Liver (tissue), 9 donors: ENCODE measurements around the gene KIR3DL3. TPM values are rescaled to one million over a fixed set of nuclear protein-coding genes. Genes with fewer than 3 reads are reported as not detected.
"Not testable (repeated sequence)": the region's sequence is repeated elsewhere in the genome, so short reads cannot be mapped to it uniquely, and the experiment has no call there.

Experiments used
- DNase-seq: peaks from one replicate; pipeline ENCODE4 v3.0.0-alpha.2; 2017; ENCODE audit warnings: low spot score
- H3K27ac ChIP-seq, 2 donors: one replicate each; pipeline ENCODE4 v1.7.0; 2013; ENCODE audit warnings: inconsistent platforms in 2 of 2, low read length in 2 of 2, control low read depth in 1 of 2, low read depth in 1 of 2, mild to moderate bottlenecking in 1 of 2
- H3K27me3 ChIP-seq, 4 donors: one replicate each; pipeline versions ENCODE4 v1.6.1 to v1.7.0; 2013; ENCODE audit warnings: low read length in 3 of 4, inconsistent platforms in 1 of 4, mild to moderate bottlenecking in 1 of 4, moderate library complexity in 1 of 4; ENCODE audit not compliant: control insufficient read depth in 4 of 4, insufficient read depth in 4 of 4
- H3K36me3 ChIP-seq, 4 donors: one replicate each; pipeline versions ENCODE4 v1.6.1 to v1.7.0; 2013; ENCODE audit warnings: low read length in 3 of 4, mild to moderate bottlenecking in 3 of 4, low read depth in 1 of 4, moderate library complexity in 1 of 4; ENCODE audit not compliant: control insufficient read depth in 4 of 4, insufficient read depth in 3 of 4
- H3K4me1 ChIP-seq, 4 donors: one replicate each; pipeline versions ENCODE4 v1.6.1 to v1.7.0; 2013; ENCODE audit warnings: low read length in 3 of 4, mild to moderate bottlenecking in 3 of 4, moderate library complexity in 1 of 4; ENCODE audit not compliant: control insufficient read depth in 4 of 4, insufficient read depth in 4 of 4
- H3K4me3 ChIP-seq, 3 donors: one replicate each; pipeline versions ENCODE4 v1.6.1 to v1.7.0; 2013; ENCODE audit warnings: low read length in 3 of 3, control low read depth in 1 of 3, low read depth in 1 of 3, mild to moderate bottlenecking in 1 of 3
- H3K9ac ChIP-seq, 2 donors: one replicate each; pipeline ENCODE4 v1.7.0; 2013; ENCODE audit warnings: low read length in 2 of 2, mild to moderate bottlenecking in 2 of 2, moderate library complexity in 2 of 2, control low read depth in 1 of 2, low read depth in 1 of 2
- H3K9me3 ChIP-seq, 4 donors: one replicate each; pipeline versions ENCODE4 v1.6.1 to v1.7.0; 2013; ENCODE audit warnings: low read length in 3 of 4; ENCODE audit not compliant: control insufficient read depth in 4 of 4
- ATF3 ChIP-seq: IDR thresholded peaks from 2 replicates; pipeline ENCODE4 v1.6.1; 2016; ENCODE audit warnings: antibody characterized with exemption
- CTCF ChIP-seq: fragments of 150-350 bp; IDR thresholded peaks from 2 replicates; pipeline ENCODE4 v1.5.1; 2017; ENCODE audit warnings: improper control_type of control experiment, low read depth, low read length; ENCODE audit not compliant: missing input control
- EGR1 ChIP-seq, 2 donors: IDR thresholded peaks; 2 replicates each; pipeline ENCODE4 v1.6.1; 2016 to 2018; ENCODE audit warnings: antibody characterized with exemption in 2 of 2, low read depth in 2 of 2
- FOXA1 ChIP-seq: IDR thresholded peaks from 2 replicates; pipeline ENCODE4 v1.6.1; 2016; ENCODE audit warnings: antibody characterized with exemption
- FOXA2 ChIP-seq: IDR thresholded peaks from 2 replicates; pipeline ENCODE4 v1.6.1; 2016; ENCODE audit warnings: antibody characterized with exemption
- GABPA ChIP-seq, 2 donors: IDR thresholded peaks in 1 of 2; conservative IDR thresholded peaks in 1 of 2; 2 replicates each; pipeline ENCODE4 v1.6.1; 2016; ENCODE audit warnings: antibody characterized with exemption in 2 of 2, mild to moderate bottlenecking in 1 of 2, moderate library complexity in 1 of 2
- HNF4A ChIP-seq, 2 donors: conservative IDR thresholded peaks; 2 replicates each; pipeline ENCODE4 v1.6.1; 2016; ENCODE audit warnings: antibody characterized with exemption in 2 of 2, mild to moderate bottlenecking in 2 of 2
- HNF4G ChIP-seq: IDR thresholded peaks from 2 replicates; pipeline ENCODE4 v1.6.1; 2016; ENCODE audit warnings: antibody characterized with exemption
- JUND ChIP-seq, 2 donors: IDR thresholded peaks; 2 replicates each; pipeline ENCODE4 v1.6.1; 2016; ENCODE audit warnings: antibody characterized with exemption in 2 of 2
- MAX ChIP-seq: IDR thresholded peaks from 2 replicates; pipeline ENCODE4 v1.6.1; 2016; ENCODE audit warnings: antibody characterized with exemption
- NR2F2 ChIP-seq: IDR thresholded peaks from 2 replicates; pipeline ENCODE4 v1.6.1; 2016; ENCODE audit warnings: antibody characterized with exemption
- RAD21 ChIP-seq, 2 donors: IDR thresholded peaks; 2 replicates each; pipeline ENCODE4 v1.6.1; 2016; ENCODE audit warnings: antibody characterized with exemption in 2 of 2, mild to moderate bottlenecking in 2 of 2
- REST ChIP-seq: IDR thresholded peaks from 2 replicates; pipeline ENCODE4 v1.6.1; 2016; ENCODE audit warnings: antibody characterized with exemption, mild to moderate bottlenecking
- RXRA ChIP-seq, 2 donors: IDR thresholded peaks; 2 replicates each; pipeline ENCODE4 v1.6.1; 2017 to 2018; ENCODE audit warnings: antibody characterized with exemption in 2 of 2, mild to moderate bottlenecking in 1 of 2
- SP1 ChIP-seq: IDR thresholded peaks from 2 replicates; pipeline ENCODE4 v1.6.1; 2018; ENCODE audit warnings: antibody characterized with exemption, mild to moderate bottlenecking
- TAF1 ChIP-seq: conservative IDR thresholded peaks from 2 replicates; pipeline ENCODE4 v1.6.1; 2016; ENCODE audit warnings: antibody characterized with exemption, mild to moderate bottlenecking
- YY1 ChIP-seq: IDR thresholded peaks from 2 replicates; pipeline ENCODE4 v1.6.1; 2016; ENCODE audit warnings: antibody characterized with exemption, mild to moderate bottlenecking
- ZBTB33 ChIP-seq: IDR thresholded peaks from 2 replicates; pipeline ENCODE4 v1.6.1; 2016; ENCODE audit warnings: antibody characterized with exemption
- WGBS: extraction: QIAGEN DNeasy Blood & Tissue Kit; methylation state at CpG from one replicate; pipeline ENCODE4 v1.1.7; 2013; 5-methylcytosine and 5-hydroxymethylcytosine counted together
- polyA plus RNA-seq, 2 donors: library from polyadenylated mRNA; stranded (reverse) in 1 of 2; unstranded in 1 of 2; fragments of 200-250 nt in 1 of 2; fragments of >200 nt in 1 of 2; fragmentation: Nextera tagmentation in 1 of 2; extraction: Ambion mirVana in 1 of 2; gene quantifications; one replicate each; pipeline versions ENCODE4 v1.2.1 to v1.2.3, GENCODE V29; 2013 to 2015
- total RNA-seq, 2 donors: library from RNA; depleted of rRNA; stranded (reverse); fragments of >200 nt; gene quantifications; one replicate each; pipeline ENCODE4 v1.2.3, GENCODE V29; 2014
- donor health status: healthy.
- donor health status: healthy.
- donor health status: healthy.
- donor health status: healthy.
- donor health status: healthy.

KIR3DL3 gene
- total and polyA plus RNA-seq, 4 donors, result 0.05 TPM; not detected in 3

- no peak for TF ChIP-seq RXRA (IDR thresholded peaks at IDR 0.05)
- no peak for TF ChIP-seq RAD21 (IDR thresholded peaks at IDR 0.05)
- TF ChIP-seq HNF4G, result no peak
- TF ChIP-seq CTCF, result no peak
- TF ChIP-seq EGR1 (IDR thresholded peaks at IDR 0.05; ENCODE audit: low read depth in 2 of 2), result no peak
- TF ChIP-seq MAX, result no peak
- TF ChIP-seq ATF3, result no peak
- no peak for TF ChIP-seq REST
- no peak for TF ChIP-seq HNF4A (conservative IDR thresholded peaks at IDR 0.05)
- no peak for TF ChIP-seq FOXA1
- TF ChIP-seq NR2F2, result no peak
- no peak for TF ChIP-seq SP1
- TF ChIP-seq FOXA2, result no peak
- TF ChIP-seq TAF1, result no peak
- TF ChIP-seq ZBTB33, result no peak
- no peak for TF ChIP-seq JUND (IDR thresholded peaks at IDR 0.05)
- no peak for TF ChIP-seq YY1
- no peak for TF ChIP-seq GABPA (IDR thresholded peaks at IDR 0.05 in 1 of 2, conservative IDR thresholded peaks at IDR 0.05 in 1 of 2)
- Histone ChIP-seq H3K4me3 (no peak overlapping the region), H3K27me3 (no peaks in the 10 kb centered on the region), H3K27ac (no peak overlapping the region), H3K4me1 (no peaks in the 10 kb centered on the region), H3K9ac (no peak overlapping the region), H3K9me3 (no peaks in the 10 kb centered on the region), H3K36me3 (no peaks in the 10 kb centered on the region)
- WGBS, result 76% methylated on average over 13 of the region's 13 CpGs
- no peak for DNase-seq
These were observed 15.6 kb downstream of the KIR3DL3 start for GRCh38 chr19:54739587-54740497.

GRCh38 chr19:54741950-54742349 lies 17.7 kb downstream of the KIR3DL3 start:
- not testable (repeated sequence) for H3K27me3 ChIP-seq, H3K9ac ChIP-seq, DNase-seq, H3K36me3 ChIP-seq, H3K4me1 ChIP-seq, H3K27ac ChIP-seq, H3K4me3 ChIP-seq, H3K9me3 ChIP-seq
- 58% methylated on average over 5 of the region's 5 CpGs for WGBS

GRCh38 chr19:54744080-54744479 lies 19.8 kb downstream of the KIR3DL3 start:
- not testable (repeated sequence) for H3K4me3 ChIP-seq, H3K9me3 ChIP-seq, H3K9ac ChIP-seq, H3K36me3 ChIP-seq, H3K27me3 ChIP-seq, H3K27ac ChIP-seq, DNase-seq, H3K4me1 ChIP-seq
- 75% methylated on average over 5 of the region's 5 CpGs for WGBS
